SHP77 treated with DMSO at 0.1 percent for 48 hours (cell line): ENCODE data around the gene CEACAM1.
"Not testable (repeated sequence)": the region's sequence is repeated elsewhere in the genome, so short reads cannot be mapped to it uniquely, and the experiment has no call there.

Source experiments
- DNase-seq: peaks from one replicate; lab custom pipeline; 2025; lab: John Stamatoyannopoulos, UW

CEACAM1 gene

DNA sequence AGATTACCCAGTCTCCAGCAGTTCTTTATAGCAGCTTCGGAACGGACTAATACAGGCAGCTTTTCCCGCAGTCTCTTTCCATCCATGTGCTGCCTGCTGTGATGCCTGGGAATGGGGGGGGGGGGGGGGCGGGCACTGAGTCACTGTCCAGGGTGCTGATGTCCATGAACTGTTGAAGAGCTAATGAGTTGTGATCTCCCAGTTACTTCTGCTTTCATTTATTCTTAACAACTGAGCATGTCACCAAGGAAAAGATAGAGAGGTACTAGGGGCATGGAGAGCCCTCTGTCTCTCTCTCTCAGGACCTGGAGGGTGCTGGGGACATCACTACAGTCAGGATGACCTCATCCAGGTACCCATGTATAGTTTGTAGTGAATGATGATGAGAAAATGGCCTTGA lies 20.3 kb upstream of the CEACAM1 start:
- no peak for DNase-seq

DNA sequence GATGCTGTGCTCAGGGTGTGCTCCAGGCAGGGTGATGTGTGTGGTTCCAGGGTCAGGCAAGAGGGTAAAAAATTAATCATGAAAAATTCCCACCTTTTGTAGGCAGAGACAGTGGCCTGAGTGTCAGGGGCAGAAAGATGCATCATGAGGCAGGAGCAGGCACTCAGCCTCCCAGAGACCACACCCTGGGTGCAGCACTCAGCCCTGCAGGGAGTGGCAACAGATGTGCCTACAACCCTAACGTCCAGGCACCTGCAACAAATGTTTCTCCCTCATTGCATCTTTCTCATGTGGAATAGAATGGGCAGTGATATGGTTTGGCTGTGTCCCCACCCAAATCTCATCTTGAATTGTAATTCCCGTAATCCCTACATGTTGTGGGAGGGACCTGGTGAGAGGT lies 19.6 kb upstream of the CEACAM1 start:
- no peak for DNase-seq

DNA sequence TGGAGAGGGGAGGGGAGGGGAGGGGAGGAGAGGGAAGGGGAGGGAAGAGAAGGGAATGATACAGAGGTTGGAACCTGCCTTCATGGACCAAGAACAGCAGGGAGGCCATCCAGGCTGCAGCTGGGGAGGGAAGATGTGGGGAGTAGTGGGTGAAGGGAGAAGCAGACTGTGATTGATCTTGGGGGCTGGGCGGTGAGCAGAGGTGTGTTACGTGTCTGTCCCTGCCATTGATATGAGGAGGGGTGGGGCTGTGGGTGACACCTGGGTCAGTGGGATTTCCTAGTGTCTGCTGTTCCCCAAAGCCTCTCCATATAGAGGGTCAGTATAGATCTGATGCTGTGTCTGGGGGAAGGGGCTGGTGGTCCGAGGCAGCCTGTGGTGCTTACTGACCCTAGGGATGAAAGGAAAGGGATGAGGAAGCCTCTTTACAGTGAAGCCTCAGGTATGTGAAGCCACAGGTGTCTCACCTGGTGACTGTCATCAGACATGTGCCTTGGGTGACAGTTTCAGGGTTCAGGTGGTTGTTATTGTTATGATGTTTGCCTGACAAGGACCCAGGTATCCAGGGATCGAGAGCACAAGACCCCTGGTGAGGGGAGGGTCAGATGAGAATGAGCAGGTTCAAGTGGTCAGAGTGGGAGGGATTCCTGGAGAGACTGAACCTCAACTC lies 18.7 kb upstream of the CEACAM1 start:
- no peak for DNase-seq

DNA sequence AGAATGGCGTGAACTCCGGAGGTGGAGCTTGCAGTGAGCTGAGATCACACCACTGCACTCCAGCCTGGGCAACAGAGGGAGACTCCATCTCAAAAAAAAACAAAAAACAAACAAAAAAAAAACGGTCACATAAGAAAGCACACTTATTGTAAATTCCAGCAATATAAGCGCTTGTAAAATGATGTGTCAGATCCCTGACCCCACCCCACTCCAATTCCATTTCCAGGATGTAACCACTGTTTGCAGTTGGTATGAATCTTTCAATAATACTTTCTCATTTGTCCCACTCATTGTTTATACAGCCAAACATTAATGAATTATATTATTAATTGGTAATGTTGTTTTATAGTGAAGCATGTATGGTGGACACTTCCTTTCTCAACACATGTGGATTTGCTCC lies 15.9 kb upstream of the CEACAM1 start:
- no peak for DNase-seq

DNA sequence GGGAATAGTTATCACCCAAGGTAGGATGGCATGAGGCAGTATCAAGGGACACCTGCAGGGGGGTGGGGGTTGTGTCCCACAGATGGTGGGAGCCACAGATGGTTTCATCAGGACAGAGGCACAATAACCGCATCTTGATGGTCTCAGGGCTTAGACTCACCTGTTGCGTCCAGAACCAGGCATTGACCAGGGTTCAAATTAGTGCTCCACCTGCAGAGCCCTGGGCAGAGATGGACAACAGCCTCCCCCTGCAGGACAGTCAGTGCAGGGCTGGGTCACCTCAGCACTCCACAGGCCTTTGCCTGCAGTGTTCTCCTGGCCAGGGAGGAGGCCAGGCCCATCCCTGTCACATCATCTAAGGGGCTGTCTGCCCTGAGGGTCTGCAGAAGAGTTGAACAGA lies 14.5 kb upstream of the CEACAM1 start:
- no peak for DNase-seq

DNA sequence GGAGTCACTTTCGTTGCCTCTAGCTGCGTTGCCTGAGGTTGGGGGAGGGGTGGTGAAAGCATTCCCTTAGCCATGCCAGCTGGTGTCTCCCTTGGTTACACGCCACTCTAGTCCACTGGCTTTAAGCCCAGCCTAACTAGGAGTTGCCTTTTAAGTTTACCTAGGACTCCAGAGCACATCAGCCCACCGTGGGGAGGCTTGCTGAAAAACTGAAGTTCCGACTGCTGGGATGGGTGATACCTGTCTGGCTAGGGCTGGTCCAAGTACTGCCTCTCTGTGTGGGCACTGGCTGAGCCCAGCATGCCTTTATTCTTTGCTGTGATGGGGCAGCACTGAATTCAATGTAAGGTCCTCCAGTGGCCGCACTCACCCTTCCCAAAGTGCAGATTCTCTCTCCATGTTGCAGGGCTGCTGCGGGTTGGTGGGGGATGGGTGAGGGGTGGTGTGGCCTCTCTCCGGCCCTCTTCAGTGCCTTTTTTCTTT lies 11.8 kb upstream of the CEACAM1 start:
- DNase-seq: no peak

DNA sequence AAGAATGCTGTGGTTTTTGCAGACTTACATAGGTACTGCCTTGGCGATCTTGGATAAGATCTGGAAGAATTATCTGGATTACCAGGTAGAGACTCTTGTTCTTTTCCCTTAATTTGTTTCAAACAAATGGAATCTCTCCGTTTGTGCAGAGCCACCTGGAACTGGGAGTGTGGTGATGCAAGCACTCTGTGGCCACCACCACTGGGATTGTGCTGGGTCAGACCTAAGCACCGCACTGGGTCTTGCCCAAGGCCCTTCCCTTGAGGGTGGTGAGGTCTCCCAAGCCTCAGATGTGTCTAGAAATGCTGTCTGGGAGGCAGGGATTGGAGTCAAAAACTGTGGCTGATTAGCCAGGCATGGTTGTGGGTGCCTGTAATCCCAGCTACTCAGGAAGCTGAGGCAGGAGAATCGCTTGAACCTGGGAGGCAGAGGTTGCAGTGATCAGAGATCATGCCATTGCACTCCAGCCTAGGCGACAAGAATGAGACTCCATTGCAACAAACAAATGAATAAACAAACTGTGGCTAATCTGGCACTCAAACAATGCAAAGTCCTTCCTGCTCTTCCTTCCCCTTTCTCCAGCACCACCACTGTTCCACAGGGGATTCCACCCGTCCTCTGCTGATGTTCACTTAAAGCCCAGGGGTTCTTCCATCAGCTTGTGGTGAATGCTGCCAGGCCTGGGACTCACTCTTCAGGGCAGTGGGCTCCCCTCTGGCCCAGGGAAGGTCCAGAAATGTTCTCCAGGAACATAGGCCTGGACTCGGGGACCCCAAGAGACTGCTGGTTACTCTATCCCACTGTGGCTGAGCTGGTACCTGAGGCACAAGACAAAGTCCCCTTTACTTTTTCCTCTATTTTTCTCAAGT lies 10.8 kb upstream of the CEACAM1 start:
- no peak for DNase-seq

DNA sequence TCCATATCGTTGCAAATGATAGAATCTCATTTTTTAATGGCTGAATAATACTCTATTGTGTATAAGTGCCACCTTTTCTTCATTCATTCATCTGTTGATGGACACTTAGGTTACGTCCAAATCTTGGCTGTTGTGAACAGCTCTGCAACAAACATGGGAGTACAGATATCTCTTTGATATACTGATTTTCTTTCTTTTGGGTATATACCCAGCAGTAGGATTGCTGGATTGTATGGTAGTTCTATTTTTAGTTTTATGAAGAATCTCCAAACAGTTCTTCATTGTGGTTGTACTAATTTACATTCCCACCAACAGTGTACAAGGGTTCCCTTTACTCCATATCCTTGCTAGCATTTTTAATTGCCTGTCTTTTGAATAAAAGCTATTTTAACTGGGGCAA lies 7.0 kb upstream of the CEACAM1 start:
- not testable (repeated sequence) for DNase-seq

DNA sequence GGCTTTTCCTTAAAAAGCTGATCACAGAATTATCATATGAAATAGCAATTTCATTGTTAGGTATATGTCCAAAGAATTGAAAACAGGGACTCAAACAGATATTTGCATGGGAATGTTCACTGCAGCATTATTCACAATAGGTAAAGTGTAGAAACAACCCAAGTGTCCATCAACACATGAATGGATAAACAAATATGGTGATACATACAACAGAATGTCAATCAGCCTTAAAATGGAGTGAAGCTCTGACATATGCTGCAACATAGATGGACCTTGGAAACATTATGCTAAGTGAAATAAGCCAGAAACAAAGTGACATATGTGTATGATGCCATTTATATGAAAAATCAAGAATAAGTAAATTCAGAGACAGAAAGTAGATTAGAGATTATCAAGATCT lies 6.1 kb upstream of the CEACAM1 start:
- DNase-seq: no peak

DNA sequence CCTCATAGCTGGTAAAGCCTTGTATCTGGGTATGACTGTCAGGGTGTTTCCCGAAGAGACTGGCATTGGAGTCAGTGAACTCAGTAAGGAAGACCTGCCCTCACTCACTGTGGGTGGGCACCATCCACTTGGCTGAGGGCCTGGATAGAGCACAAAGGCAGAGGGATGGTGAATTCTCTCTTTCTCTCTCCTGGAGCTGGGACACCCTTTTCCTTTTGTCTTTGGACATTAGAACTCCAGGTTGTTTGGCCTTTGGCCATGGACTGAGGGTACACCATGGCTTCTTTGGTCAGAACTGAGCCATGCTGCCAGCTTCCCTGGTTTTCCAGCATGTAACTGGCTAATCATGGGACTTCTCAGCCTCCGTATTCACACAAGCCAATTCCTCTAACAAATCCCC lies 4.6 kb upstream of the CEACAM1 start:
- no peak for DNase-seq

DNA sequence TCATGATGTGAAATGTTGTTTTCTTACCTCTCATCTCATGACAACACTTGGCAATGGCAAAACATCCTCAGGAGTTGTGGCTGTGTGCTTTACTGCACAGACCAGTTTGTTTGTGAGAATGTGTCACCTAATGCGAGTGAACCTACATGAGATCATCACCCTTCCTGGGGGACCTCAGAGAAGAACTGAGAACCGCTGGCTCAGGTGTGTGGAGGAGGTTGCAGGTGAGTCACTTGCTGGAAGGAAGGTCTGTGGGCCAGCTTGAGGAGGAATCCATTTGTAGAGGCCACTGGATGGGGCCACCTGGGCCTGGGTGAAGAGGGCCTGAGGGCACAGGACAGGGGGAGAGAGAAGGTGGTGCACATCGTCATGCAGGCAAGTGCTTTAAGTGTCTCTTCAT lies 3.0 kb upstream of the CEACAM1 start:
- DNase-seq: no peak

DNA sequence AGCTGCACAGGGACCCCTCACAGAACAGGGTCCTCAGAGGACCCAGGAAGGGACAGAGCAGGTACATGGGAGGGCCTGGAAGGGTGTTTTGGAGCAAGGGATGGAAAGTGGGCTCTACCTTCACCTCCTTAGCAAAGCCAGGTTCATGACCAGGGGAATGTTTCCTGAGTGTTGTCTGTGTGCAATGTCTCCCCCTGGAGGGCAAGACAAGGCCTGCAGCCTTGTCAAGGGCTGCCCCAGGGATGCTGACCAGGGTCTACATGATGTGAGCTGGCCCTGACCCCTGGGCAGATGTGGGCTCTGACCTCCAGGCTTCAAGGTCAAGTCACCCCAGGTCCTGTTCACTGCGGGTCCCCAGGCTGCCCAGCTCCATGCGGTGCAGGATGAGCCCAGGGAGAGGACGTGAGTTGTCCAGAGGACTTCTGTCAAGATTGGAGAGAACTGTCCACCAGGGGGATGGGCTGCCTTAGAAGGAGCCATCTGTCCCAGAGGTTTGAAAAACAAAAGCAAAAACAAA lies 1.0 kb upstream of the CEACAM1 start:
- no peak for DNase-seq

DNA sequence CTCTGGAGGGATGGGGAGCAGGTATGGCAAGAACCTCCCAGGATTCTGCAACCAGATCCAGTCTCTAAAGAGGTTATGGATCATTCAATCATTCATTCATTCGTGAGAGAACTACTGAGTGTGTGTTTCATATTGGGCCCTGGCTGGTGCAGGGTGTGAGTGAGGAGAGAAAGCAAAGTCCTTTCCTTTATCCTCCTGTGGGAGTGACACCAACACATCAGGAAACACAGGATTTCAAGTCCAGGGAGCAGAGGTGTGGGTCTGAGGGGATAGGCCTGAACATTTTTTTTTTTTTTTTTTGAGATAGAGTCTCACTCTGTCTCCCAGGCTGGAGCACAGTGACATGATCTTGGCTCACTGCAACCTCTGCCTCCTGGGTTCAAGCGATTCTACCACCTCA lies 3.3 kb downstream of the CEACAM1 start:
- DNase-seq: no peak

DNA sequence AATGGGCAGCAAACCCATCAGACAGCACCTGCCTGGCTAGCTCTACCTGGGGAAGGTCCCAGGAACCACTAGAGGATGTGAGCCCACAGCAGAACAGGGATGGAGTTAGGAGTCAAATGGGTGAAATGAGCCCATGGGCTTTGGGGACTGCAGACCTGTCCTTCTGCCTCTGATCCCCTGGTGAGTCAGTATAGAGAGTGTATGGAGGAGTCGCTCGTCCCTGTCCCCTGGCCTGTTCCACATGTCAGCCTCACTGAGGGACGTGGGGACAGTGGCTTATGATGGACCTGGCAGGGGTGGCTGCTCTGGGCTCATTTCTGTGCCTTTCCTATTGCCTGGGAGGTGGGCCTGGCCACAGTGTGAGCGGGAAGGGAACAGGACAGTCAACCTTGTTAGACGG lies 4.0 kb downstream of the CEACAM1 start:
- no peak for DNase-seq

DNA sequence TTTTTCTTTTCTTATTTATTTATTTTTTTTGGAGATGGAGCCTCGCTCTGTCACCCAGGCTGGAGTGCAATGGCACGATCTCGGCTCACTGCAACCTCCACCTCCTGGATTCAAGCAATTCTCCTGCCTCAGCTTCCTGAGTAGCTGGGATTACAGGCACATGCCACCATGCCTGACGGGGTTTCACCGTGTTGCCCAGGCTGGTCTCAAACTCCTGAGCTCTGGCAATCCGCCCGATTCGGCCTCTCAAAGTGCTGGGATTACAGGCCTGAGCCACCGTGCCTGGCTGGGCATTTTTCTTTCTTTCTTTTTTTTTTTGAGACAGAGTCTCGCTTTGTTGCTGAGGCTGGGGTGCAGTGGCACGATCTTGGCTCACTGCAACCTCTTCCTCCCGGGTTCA lies 6.0 kb downstream of the CEACAM1 start:
- not testable (repeated sequence) for DNase-seq

DNA sequence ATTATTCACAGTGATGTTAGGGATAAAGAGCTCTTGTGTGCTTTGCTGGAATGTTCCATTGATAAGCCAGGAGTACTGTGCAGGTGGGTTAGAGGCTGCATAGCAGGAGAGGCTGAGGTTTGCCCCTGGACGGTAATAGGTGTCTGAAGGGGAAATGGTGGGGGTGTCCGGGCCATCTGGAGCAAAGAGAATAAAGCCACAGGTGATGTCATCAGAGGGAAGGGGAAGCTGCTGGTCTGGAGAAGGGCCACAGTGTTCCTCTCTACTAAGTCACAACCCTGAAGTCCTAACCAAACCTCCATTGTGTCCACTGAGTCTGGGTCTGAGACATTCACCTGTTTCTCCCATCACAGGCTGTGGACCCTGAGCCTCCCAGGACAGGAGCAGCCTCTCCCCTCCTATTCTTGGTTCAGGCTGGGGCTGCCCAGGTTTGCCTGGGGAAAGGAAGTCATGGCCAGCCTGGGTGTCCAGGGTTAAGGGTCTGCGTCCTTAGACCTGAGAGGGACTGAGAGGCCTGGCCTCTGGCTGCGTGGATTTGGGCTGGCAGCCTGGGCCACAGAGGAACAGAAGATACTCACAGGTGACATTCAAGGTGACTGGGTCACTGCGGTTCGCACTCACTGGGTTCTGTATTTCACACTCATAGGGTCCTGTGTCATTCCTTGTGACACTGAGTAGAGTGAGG lies 6.8 kb downstream of the CEACAM1 start:
- DNase-seq: no peak

DNA sequence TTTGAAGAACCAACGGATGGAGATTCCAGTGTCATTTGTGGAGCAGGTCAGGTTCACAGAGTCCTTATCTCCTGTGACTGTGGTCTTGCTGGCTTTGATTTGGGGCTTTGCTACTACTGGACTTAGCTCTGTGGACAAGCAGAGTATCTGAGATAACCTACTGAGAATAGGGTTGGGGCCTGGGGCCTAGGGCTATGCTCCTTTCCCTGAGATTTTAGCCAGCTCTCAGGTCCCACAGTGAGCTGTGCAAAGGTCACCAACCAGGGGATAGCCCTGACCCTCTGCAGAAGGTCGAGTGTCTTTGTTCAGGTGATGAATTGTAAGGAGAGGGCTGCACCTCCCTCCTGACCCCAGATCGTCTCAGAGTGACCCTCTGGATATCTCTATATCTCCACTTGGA lies 9.2 kb downstream of the CEACAM1 start:
- DNase-seq: no peak

DNA sequence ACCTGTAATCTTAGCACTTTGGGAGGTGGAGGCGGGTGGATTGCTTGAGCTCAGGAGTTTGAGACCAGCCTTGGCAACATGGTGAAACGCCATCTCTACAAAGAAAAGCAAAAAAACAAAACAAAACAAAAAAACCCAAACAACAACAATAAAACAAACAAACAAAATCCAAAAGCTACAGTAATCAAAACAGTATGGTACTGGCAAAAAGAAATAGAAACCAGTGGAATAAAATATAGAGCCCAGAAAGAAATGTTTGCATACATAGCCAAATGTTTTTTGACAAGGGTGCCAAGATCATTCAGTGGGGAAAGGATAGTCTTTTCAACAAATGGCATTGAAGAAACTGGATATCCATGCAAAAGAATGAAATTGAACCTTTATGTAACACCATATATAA lies 11.5 kb downstream of the CEACAM1 start:
- DNase-seq: no peak

DNA sequence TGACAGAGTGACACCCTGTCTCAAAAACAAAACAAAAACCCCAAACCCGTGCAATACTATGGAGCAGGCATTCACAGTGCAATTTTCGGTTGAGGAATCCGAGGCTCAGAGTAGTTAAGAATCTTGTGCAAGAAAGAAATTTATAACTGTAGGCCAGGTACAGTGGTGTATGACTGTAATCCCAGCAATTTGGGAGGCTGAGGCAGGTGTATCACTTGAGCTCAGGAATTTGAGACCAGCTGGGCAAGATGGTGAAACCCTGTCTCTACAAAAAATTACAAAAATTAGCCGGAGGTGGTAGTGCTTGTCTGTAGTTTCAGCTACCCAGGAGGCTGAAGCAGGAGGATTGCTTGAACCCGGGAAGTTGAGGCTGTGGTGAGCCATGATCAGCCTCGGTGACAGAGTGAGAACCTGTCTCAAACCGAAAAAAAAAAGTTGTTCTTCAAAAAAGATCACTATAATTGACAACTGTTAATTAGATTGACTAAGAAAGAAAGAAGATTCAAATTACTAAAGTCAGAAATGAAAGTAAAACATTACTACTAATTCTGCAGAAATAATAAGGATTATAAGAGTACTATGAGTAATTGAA lies 12.9 kb downstream of the CEACAM1 start:
- no peak for DNase-seq

DNA sequence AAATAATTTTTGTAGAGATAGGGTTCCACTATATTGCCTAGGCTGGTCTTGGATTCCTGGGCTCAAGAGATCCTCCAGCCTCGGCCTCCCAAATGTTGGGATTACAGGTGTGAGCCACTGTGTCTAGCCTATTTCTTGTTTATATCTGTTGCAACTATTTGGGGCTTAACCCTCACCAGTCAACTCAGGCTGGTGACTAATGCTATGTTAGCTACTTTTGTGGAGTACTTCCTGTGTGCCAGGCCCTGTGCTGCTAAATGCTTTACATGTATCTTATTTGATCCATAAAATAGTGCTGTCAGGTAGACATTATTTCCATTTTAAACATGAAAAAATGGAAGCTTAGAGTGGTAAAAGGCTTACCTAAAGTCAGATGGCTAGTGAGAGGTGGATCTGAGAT lies 13.8 kb downstream of the CEACAM1 start:
- DNase-seq: no peak

DNA sequence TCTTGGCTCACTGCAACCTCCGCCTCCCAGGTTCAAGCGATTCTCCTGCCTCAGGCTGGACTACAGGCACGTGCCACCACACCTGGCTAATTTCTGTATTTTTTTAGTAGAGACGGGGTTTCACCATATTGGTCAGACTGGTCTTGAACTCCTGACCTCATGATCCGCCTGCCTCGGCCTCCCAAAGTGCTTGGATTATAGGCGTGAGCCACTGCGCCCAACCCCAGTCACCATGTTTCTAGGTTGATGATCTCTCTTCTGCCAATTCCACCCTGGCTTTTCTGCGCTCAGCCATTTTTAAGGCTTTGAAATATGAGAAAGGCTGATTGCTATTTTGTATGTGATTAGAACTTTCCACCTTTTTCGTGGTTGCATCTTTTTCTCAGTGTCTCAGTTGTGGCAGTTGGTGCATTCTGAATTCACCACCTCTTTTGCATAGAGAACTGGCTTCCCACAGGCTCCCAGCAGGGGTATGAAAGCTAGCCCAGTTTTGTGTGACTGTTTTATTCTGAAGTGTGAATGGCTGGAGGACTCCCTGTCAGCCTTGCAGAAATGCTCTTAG lies 15.5 kb downstream of the CEACAM1 start:
- DNase-seq: no peak

DNA sequence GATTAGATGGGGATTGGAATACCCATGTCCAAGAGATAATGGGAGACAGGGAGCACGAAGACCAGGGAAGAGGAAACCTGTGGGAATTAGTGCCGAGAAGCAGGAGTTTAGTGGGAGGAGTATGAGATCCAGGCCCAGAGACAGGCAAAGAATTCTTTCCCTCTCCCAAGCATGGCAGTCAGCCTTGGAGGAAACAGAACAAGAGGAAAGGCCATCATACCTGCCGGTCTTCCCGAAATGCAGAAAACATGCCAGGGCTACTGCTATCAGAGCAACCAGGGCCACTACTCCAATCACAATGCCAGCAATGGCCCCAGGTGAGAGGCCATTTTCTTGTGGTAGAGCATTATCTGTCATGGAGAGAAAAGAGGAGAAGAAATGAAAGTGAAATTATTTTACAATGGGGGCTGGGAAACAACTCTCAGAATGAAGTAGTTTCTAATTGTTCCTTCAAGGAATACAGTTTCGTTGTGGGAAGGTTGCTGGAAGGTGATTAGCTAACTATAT lies 16.1 kb downstream of the CEACAM1 start:
- DNase-seq: no peak
